Body of pancreas (tissue), 4 donors: ENCODE data around the gene KLHL15. TPM values are rescaled to one million over a fixed set of nuclear protein-coding genes. Genes with fewer than 3 reads are reported as not detected.

Experiments used
- ATAC-seq: fragments of 150-250 bp; one replicate; pipeline ENCODE4 v1.9.1; 2016
- DNase-seq, 4 donors: peaks; one replicate each; pipeline ENCODE4 v3.0.0-alpha.2; 2019
- H3K27ac ChIP-seq, 4 donors: fragments of 200-600 bp; sonication (generic); 1 replicate in 3 of 4; 2 replicates in 1 of 4; pipeline versions ENCODE4 v1.5.1 to v1.6.1; 2016 to 2019; ENCODE audit warnings: mild to moderate bottlenecking in 1 of 4, mixed read lengths in 1 of 4, moderate library complexity in 1 of 4
- H3K27me3 ChIP-seq, 2 donors: fragments of 200-600 bp; sonication (generic); one replicate each; pipeline ENCODE4 v1.6.0; 2016; ENCODE audit warnings: mild to moderate bottlenecking in 1 of 2
- H3K36me3 ChIP-seq, 2 donors: fragments of 200-600 bp; sonication (generic); replicated peaks in 1 of 2; 2 replicates each; pipeline ENCODE4 v1.5.1; 2016; ENCODE audit warnings: low read depth in 2 of 2; ENCODE audit not compliant: insufficient read depth in 1 of 2
- H3K4me1 ChIP-seq: fragments of 200-600 bp; sonication (generic); one replicate; pipeline ENCODE4 v1.6.0; 2016
- H3K4me3 ChIP-seq, 2 donors: fragments of 200-600 bp; sonication (generic); 1 replicate in 1 of 2; 2 replicates in 1 of 2; pipeline ENCODE4 v1.5.1; 2016 to 2019
- H3K9me3 ChIP-seq, 3 donors: fragments of 200-600 bp; sonication (generic); 1 replicate in 2 of 3; 2 replicates in 1 of 3; pipeline ENCODE4 v1.5.1; 2016
- CTCF ChIP-seq, 7 experiments: fragments of 450-650 bp in 4 of 7; fragments of 200-600 bp in 3 of 7; sonication (generic) in 3 of 7; IDR thresholded peaks; one replicate each; pipeline ENCODE4 v1.5.1; 2016 to 2019; ENCODE audit warnings: antibody characterized with exemption in 7 of 7
- POLR2A ChIP-seq, 3 donors: fragments of 450-650 bp; IDR thresholded peaks; one replicate each; pipeline ENCODE4 v1.6.1; 2016; ENCODE audit warnings: antibody characterized with exemption in 3 of 3, mild to moderate bottlenecking in 2 of 3
- WGBS, 2 donors: methylation state at CpG; one replicate each; pipeline ENCODE4 v1.1.5; 2017; 5-methylcytosine and 5-hydroxymethylcytosine counted together
- intact Hi-C: fragments of 100-400 bp; cut with DNase I; formaldehyde crosslinking; loops from one replicate; pipeline ENCODE4 v1.15.1; 2023
- total RNA-seq, 2 donors: library from RNA; depleted of rRNA; stranded (reverse); fragments of >200 nt; gene quantifications; one replicate each; pipeline ENCODE4 v1.1.0, GENCODE V29; 2016

The KLHL15 gene
- total RNA-seq, 2 donors from 2014 or later: 4.7 to 7.6 TPM

- H3K9me3 ChIP-seq: no peaks in the 10 kb centered on the region
- WGBS, 2 donors: 73 to 76% methylated on average over 3 of the region's 3 CpGs
- no peaks in the 10 kb centered on the region for H3K36me3 ChIP-seq
- peaks cover 4% of the 10 kb centered on the region for H3K4me1 ChIP-seq
- ATAC-seq (no peak), DNase-seq (no peak)
- intact Hi-C loops: no loop called here
- no peak overlapping the region for H3K4me3 ChIP-seq
- H3K27me3 ChIP-seq: no peaks in the 10 kb centered on the region
- TF ChIP-seq POLR2A (IDR thresholded peaks at IDR 0.05): no peak
- no peak for TF ChIP-seq CTCF (IDR thresholded peaks at IDR 0.05)
- H3K27ac ChIP-seq: no peak overlapping the region
These were observed 6.6 kb downstream of the KLHL15 start for GRCh38 chrX:24020306-24020876.

- 79 to 90% methylated on average over 7 of the region's 7 CpGs for WGBS, 2 donors
- intact Hi-C loops: no loop called here
- no peaks in the 10 kb centered on the region for H3K36me3 ChIP-seq
- H3K4me3 ChIP-seq: no peak overlapping the region
- DNase-seq: no peak
- H3K27ac ChIP-seq: no peak overlapping the region
- no peak for ATAC-seq
- no peaks in the 10 kb centered on the region for H3K9me3 ChIP-seq
- no peaks in the 10 kb centered on the region for H3K27me3 ChIP-seq
- TF ChIP-seq CTCF (IDR thresholded peaks at IDR 0.05): no peak
- TF ChIP-seq POLR2A (IDR thresholded peaks at IDR 0.05): no peak
- H3K4me1 ChIP-seq: peaks cover 8% of the 10 kb centered on the region
These were observed 7.5 kb downstream of the KLHL15 start for GRCh38 chrX:24019448-24019847.

- 59 to 68% methylated on average over 4 of the region's 4 CpGs for WGBS, 2 donors
- Histone ChIP-seq H3K27ac (no peak overlapping the region), H3K27me3 (no peaks in the 10 kb centered on the region), H3K36me3 (no peaks in the 10 kb centered on the region), H3K4me3 (no peak overlapping the region), H3K4me1 (peaks cover 14% of the 10 kb centered on the region), H3K9me3 (no peaks in the 10 kb centered on the region)
- ATAC-seq: no peak
- no peak for DNase-seq
- intact Hi-C loops: no loop called here
- no peak for TF ChIP-seq POLR2A (IDR thresholded peaks at IDR 0.05)
- no peak for TF ChIP-seq CTCF (IDR thresholded peaks at IDR 0.05)
These were observed 8.2 kb downstream of the KLHL15 start for GRCh38 chrX:24018809-24019208.

GRCh38 chrX:24017674-24018073 lies 9.3 kb downstream of the KLHL15 start:
- no peak for TF ChIP-seq CTCF (IDR thresholded peaks at IDR 0.05)
- TF ChIP-seq POLR2A (IDR thresholded peaks at IDR 0.05): no peak
- ATAC-seq (no peak), DNase-seq (no peak)
- H3K27ac ChIP-seq: no peak overlapping the region
- no peaks in the 10 kb centered on the region for H3K36me3 ChIP-seq
- intact Hi-C loops: no loop called here
- WGBS, 2 donors: 95 to 98% methylated on average over 9 of the region's 9 CpGs
- no peaks in the 10 kb centered on the region for H3K27me3 ChIP-seq
- no peaks in the 10 kb centered on the region for H3K9me3 ChIP-seq
- no peak overlapping the region for H3K4me3 ChIP-seq
- peaks cover 10% of the 10 kb centered on the region for H3K4me1 ChIP-seq

- TF ChIP-seq POLR2A (IDR thresholded peaks at IDR 0.05): no peak
- TF ChIP-seq CTCF (IDR thresholded peaks at IDR 0.05): no peak
These were observed 12.5 kb downstream of the KLHL15 start for GRCh38 chrX:24014388-24015018.

More at GRCh38 chrX:24014388-24015018, 12.5 kb downstream of the KLHL15 start:
- intact Hi-C loops: no loop called here
- no peaks in the 10 kb centered on the region for H3K27me3 ChIP-seq
- H3K9me3 ChIP-seq: no peaks in the 10 kb centered on the region
- 14 to 20% methylated on average over 5 of the region's 5 CpGs for WGBS, 2 donors
- no peak overlapping the region for H3K27ac ChIP-seq
- H3K36me3 ChIP-seq: no peaks in the 10 kb centered on the region
- peaks cover 10% of the 10 kb centered on the region for H3K4me1 ChIP-seq
- DNase-seq (no peak), ATAC-seq (no peak)
- H3K4me3 ChIP-seq: no peak overlapping the region
